Measurements from ENCODE around the gene ACVR1B.

The ACVR1B gene

GRCh38 chr12:52023182-52023975 is 71.9 kb downstream of the ACVR1B start:
- peak; percentile 91 for DNase-seq (ENCODE audit: low spot score)

- DNase-seq (ENCODE audit: low spot score): no peak
These were observed 72.6 kb downstream of the ACVR1B start for GRCh38 chr12:52023976-52024688.

GRCh38 chr12:52024845-52025230 is 73.3 kb downstream of the ACVR1B start:
- peak; percentile 82 for DNase-seq (ENCODE audit: low spot score)

- no peak for DNase-seq (ENCODE audit: low spot score)
These were observed 74.8 kb downstream of the ACVR1B start for GRCh38 chr12:52026263-52026662.

GRCh38 chr12:52027085-52027843 is 75.8 kb downstream of the ACVR1B start:
- DNase-seq (ENCODE audit: low spot score): no peak

- DNase-seq (ENCODE audit: low spot score): no peak
These were observed 78.2 kb downstream of the ACVR1B start for GRCh38 chr12:52029685-52030084.

GRCh38 chr12:52032446-52032803 is 80.9 kb downstream of the ACVR1B start:
- DNase-seq (ENCODE audit: low spot score): no peak

- peak; percentile 92 for DNase-seq (ENCODE audit: low spot score)
These were observed 81.4 kb downstream of the ACVR1B start for GRCh38 chr12:52032804-52033445.

GRCh38 chr12:52033446-52034140 is 82.1 kb downstream of the ACVR1B start:
- no peak for DNase-seq (ENCODE audit: low spot score)

GRCh38 chr12:52035190-52035589 is 83.7 kb downstream of the ACVR1B start:
- DNase-seq (ENCODE audit: low spot score): no peak

GRCh38 chr12:52035926-52036325 is 84.4 kb downstream of the ACVR1B start:
- no peak for DNase-seq (ENCODE audit: low spot score)

GRCh38 chr12:52036587-52037171 is 85.2 kb downstream of the ACVR1B start:
- DNase-seq (ENCODE audit: low spot score): peak; percentile 64

- no peak for DNase-seq (ENCODE audit: low spot score)
These were observed 85.9 kb downstream of the ACVR1B start for GRCh38 chr12:52037248-52037861.

- DNase-seq (ENCODE audit: low spot score): no peak
These were observed 86.9 kb downstream of the ACVR1B start for GRCh38 chr12:52038447-52038846.

- no peak for DNase-seq (ENCODE audit: low spot score)
These were observed 89.5 kb downstream of the ACVR1B start for GRCh38 chr12:52041035-52041434.

- DNase-seq (ENCODE audit: low spot score): no peak
These were observed 90.2 kb downstream of the ACVR1B start for GRCh38 chr12:52041695-52042123.

- no peak for DNase-seq (ENCODE audit: low spot score)
These were observed 91.3 kb downstream of the ACVR1B start for GRCh38 chr12:52042706-52043385.

- DNase-seq (ENCODE audit: low spot score): no peak
These were observed 92.1 kb downstream of the ACVR1B start for GRCh38 chr12:52043386-52044212.

- DNase-seq (ENCODE audit: low spot score): no peak
These were observed 92.9 kb downstream of the ACVR1B start for GRCh38 chr12:52044292-52044983.

All from activated CD4-positive, alpha-beta T cell treated with anti-CD3 and anti-CD28 coated beads, Interleukin-2, Interleukin-4, amounts not matched to agents 100 ng/mL and 50 ng/mL, durations not matched to agents 16 hours and 8 hours (primary cell).